Neural cell (in vitro differentiated cells): ENCODE results near the gene ZNF677. TPM values are rescaled to one million over a fixed set of nuclear protein-coding genes. Genes with fewer than 3 reads are reported as not detected.
"Not testable (repeated sequence)": the region's sequence is repeated elsewhere in the genome, so short reads cannot be mapped to it uniquely, and the experiment has no call there.

Experiments used
- H2AFZ ChIP-seq: fragments of 200-600, 300-800 bp; sonication (generic), shearing (Covaris generic); 2 replicates; pipeline ENCODE4 v1.6.0; 2014; ENCODE audit warnings: low read depth, mild to moderate bottlenecking, antibody characterized with exemption, low read length, moderate library complexity
- H3F3A ChIP-seq: fragments of 200-600 bp; shearing (Covaris generic); 2 replicates; pipeline ENCODE4 v1.6.1; 2016; ENCODE audit warnings: mild to moderate bottlenecking, moderate library complexity, mixed read lengths, antibody characterized with exemption, low read length; ENCODE audit not compliant: insufficient read depth, poor library complexity, severe bottlenecking
- H3K27ac ChIP-seq: fragments of 200-600, 300-800 bp; sonication (generic), shearing (Covaris generic); 2 replicates; pipeline ENCODE4 v1.5.1; 2014; ENCODE audit warnings: mild to moderate bottlenecking, low read length, moderate library complexity
- H3K27me3 ChIP-seq: fragments of 300-800, 200-600 bp; sonication (generic), shearing (Covaris generic); 2 replicates; pipeline ENCODE4 v1.6.0; 2014; ENCODE audit warnings: mild to moderate bottlenecking, low read depth, low read length, moderate library complexity; ENCODE audit not compliant: insufficient read depth
- H3K36me3 ChIP-seq: fragments of 300-800, 200-600 bp; sonication (generic), shearing (Covaris generic); 2 replicates; pipeline ENCODE4 v1.5.1; 2014; ENCODE audit warnings: mild to moderate bottlenecking, antibody characterized with exemption, low read length, moderate library complexity; ENCODE audit not compliant: insufficient read depth
- H3K4me2 ChIP-seq: fragments of 300-800, 200-600 bp; sonication (generic), shearing (Covaris generic); 2 replicates; pipeline ENCODE4 v1.6.0; 2014; ENCODE audit warnings: mild to moderate bottlenecking, low read length
- H3K4me3 ChIP-seq: fragments of 300-800, 200-600 bp; sonication (generic), shearing (Covaris generic); 2 replicates; pipeline ENCODE4 v1.5.1; 2014; ENCODE audit warnings: mild to moderate bottlenecking, low read length, moderate library complexity
- H3K79me2 ChIP-seq: fragments of 200-600 bp; shearing (Covaris generic); replicated peaks from 2 replicates; pipeline ENCODE4 v1.6.0; 2014; ENCODE audit warnings: mild to moderate bottlenecking, low read length, moderate library complexity; ENCODE audit not compliant: insufficient read depth
- H3K9ac ChIP-seq: fragments of 300-800, 200-600 bp; sonication (generic), shearing (Covaris generic); 2 replicates; pipeline ENCODE4 v1.6.1; 2016; ENCODE audit warnings: mild to moderate bottlenecking, low read length, mixed read lengths
- H3K9me2 ChIP-seq: fragments of 200-600 bp; shearing (Covaris generic); 2 replicates; pipeline ENCODE4 v1.6.1; 2016; ENCODE audit warnings: mild to moderate bottlenecking, low read length, mixed read lengths; ENCODE audit not compliant: insufficient read depth
- H3K9me3 ChIP-seq: fragments of 200-600, 300-800 bp; sonication (generic), shearing (Covaris generic); 2 replicates; pipeline ENCODE4 v1.6.1; 2016; ENCODE audit warnings: mild to moderate bottlenecking, mixed run types, low read length, moderate library complexity, mixed read lengths
- H4K20me1 ChIP-seq: fragments of 200-600 bp; shearing (Covaris generic); 2 replicates; pipeline ENCODE4 v1.6.1; 2016; ENCODE audit warnings: mild to moderate bottlenecking, mixed run types; ENCODE audit not compliant: insufficient read depth
- CTCF ChIP-seq: fragments of 450-650 bp; IDR thresholded peaks from 2 replicates; pipeline ENCODE4 v1.5.1; 2014; ENCODE audit warnings: antibody characterized with exemption, mild to moderate bottlenecking, moderate library complexity; ENCODE audit not compliant: poor library complexity, severe bottlenecking
- EP300 ChIP-seq: fragments of 450-650 bp; conservative IDR thresholded peaks from 2 replicates; pipeline ENCODE4 v1.6.1; 2014; ENCODE audit warnings: antibody characterized with exemption, mild to moderate bottlenecking, moderate library complexity; ENCODE audit not compliant: poor library complexity, severe bottlenecking
- EZH2 ChIP-seq: fragments of 200-600, 300-800 bp; shearing (Covaris generic), sonication (generic); IDR thresholded peaks from 2 replicates; pipeline ENCODE4 v1.6.1; 2014; ENCODE audit warnings: antibody characterized with exemption, low read length, borderline replicate concordance, mild to moderate bottlenecking; ENCODE audit not compliant: insufficient read depth, poor library complexity, severe bottlenecking
- MXI1 ChIP-seq: fragments of 450-650 bp; conservative IDR thresholded peaks from 2 replicates; pipeline ENCODE4 v1.6.1; 2014; ENCODE audit warnings: antibody characterized with exemption, mild to moderate bottlenecking; ENCODE audit not compliant: poor library complexity, severe bottlenecking
- POLR2AphosphoS5 ChIP-seq: IDR thresholded peaks from 2 replicates; pipeline ENCODE4 v1.6.1; 2012
- RAD21 ChIP-seq: fragments of 450-650 bp; conservative IDR thresholded peaks from 2 replicates; pipeline ENCODE4 v1.6.1; 2014; ENCODE audit warnings: antibody characterized with exemption, mild to moderate bottlenecking, moderate library complexity
- REST ChIP-seq: IDR thresholded peaks from 2 replicates; pipeline ENCODE4 v1.6.1; 2012; ENCODE audit warnings: borderline replicate concordance
- SMC3 ChIP-seq: fragments of 450-650 bp; conservative IDR thresholded peaks from 2 replicates; pipeline ENCODE4 v1.6.1; 2014; ENCODE audit warnings: antibody characterized with exemption, mild to moderate bottlenecking, moderate library complexity; ENCODE audit not compliant: poor library complexity
- TAF1 ChIP-seq: IDR thresholded peaks from 2 replicates; pipeline ENCODE4 v1.6.1; 2012; ENCODE audit warnings: low read depth
- polyA plus RNA-seq: library from polyadenylated mRNA; depleted of rRNA; stranded (reverse); fragments of >200 nt; gene quantifications from 2 replicates; pipeline ENCODE4 v1.2.3, GENCODE V29; 2014

The ZNF677 gene
- polyA plus RNA-seq, 1 donor from 2014 or later, result 35.4 TPM

- Histone ChIP-seq H3K79me2 (no peaks in the 10 kb centered on the region), H3K27ac (no peak overlapping the region), H3K4me2 (no peak overlapping the region), H3K4me3 (no peak overlapping the region), H2AFZ (no peak overlapping the region), H4K20me1 (no peaks in the 10 kb centered on the region), H3K9me3 (peaks cover 19% of the 10 kb centered on the region), H3K9ac (no peak overlapping the region), H3K36me3 (no peaks in the 10 kb centered on the region), H3K27me3 (no peaks in the 10 kb centered on the region), H3F3A (no peaks in the 10 kb centered on the region), H3K9me2 (no peaks in the 10 kb centered on the region)
- no peak for TF ChIP-seq EP300
- no peak for TF ChIP-seq TAF1
Measured at GRCh38 chr19:53224606-53225005, 30.1 kb downstream of the ZNF677 start.

GRCh38 chr19:53222716-53223115, 32.0 kb downstream of the ZNF677 start:
- H2AFZ ChIP-seq, H3K4me2 ChIP-seq, H3K9me2 ChIP-seq, H3K27ac ChIP-seq, H3K27me3 ChIP-seq, H3K9ac ChIP-seq, H3K36me3 ChIP-seq, H3K79me2 ChIP-seq, H4K20me1 ChIP-seq, H3K4me3 ChIP-seq, H3F3A ChIP-seq: not testable (repeated sequence)
- peaks cover 19% of the 10 kb centered on the region for H3K9me3 ChIP-seq

GRCh38 chr19:53212703-53213320, 41.9 kb downstream of the ZNF677 start:
- Histone ChIP-seq H2AFZ (no peak overlapping the region), H3F3A (no peaks in the 10 kb centered on the region), H3K9me2 (no peaks in the 10 kb centered on the region), H3K79me2 (no peaks in the 10 kb centered on the region), H3K27me3 (no peaks in the 10 kb centered on the region), H3K36me3 (no peaks in the 10 kb centered on the region), H3K9ac (no peak overlapping the region), H3K4me3 (no peak overlapping the region), H3K9me3 (peaks cover 30% of the 10 kb centered on the region), H4K20me1 (no peaks in the 10 kb centered on the region), H3K4me2 (no peak overlapping the region), H3K27ac (no peak overlapping the region)
- TF ChIP-seq CTCF, result no peak
- no peak for TF ChIP-seq POLR2AphosphoS5
- TF ChIP-seq RAD21, result no peak
- no peak for TF ChIP-seq EZH2
- no peak for TF ChIP-seq MXI1
- TF ChIP-seq EP300, result no peak
- no peak for TF ChIP-seq REST
- TF ChIP-seq SMC3, result no peak
- no peak for TF ChIP-seq TAF1

GRCh38 chr19:53211554-53211953, 43.1 kb downstream of the ZNF677 start:
- not testable (repeated sequence) for H3K36me3 ChIP-seq, H3K79me2 ChIP-seq, H3K4me3 ChIP-seq, H3K9ac ChIP-seq, H3K27me3 ChIP-seq, H2AFZ ChIP-seq, H3K9me2 ChIP-seq, H3K4me2 ChIP-seq, H3F3A ChIP-seq, H4K20me1 ChIP-seq, H3K27ac ChIP-seq
- H3K9me3 ChIP-seq, result peaks cover 30% of the 10 kb centered on the region
